HG02870 (cell line): Measurements from ENCODE around the gene PLEKHA7.

Source experiments
- ATAC-seq: cut with Tn5 transposase; IDR thresholded peaks from one replicate; pipeline ENCODE4 v1.9.1; 2021; ENCODE audit warnings: mild to moderate bottlenecking, moderate library complexity; ENCODE audit not compliant: unreplicated experiment

Gene PLEKHA7

DNA sequence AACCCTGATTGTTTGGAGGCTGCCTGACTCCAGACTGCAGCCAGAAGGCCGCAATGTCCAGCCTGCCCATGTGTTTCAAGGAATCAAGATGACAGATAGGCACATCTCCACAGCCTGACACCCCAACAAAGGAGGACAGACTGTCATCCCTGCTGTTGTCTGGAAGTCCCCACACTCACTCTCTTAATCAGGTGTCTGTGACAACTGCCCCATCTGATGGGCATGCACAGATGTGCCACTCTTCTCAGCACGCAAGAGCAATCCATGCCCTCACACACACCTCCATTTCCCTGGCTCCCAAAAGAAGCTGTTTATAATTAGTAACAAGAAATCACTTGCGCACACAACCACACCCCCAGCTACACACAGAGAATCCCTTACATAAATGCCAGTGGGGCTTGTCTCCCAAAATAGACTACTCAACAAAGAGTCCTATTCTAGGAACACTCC lies 158.2 kb downstream of the PLEKHA7 start:
- ATAC-seq, result no peak

DNA sequence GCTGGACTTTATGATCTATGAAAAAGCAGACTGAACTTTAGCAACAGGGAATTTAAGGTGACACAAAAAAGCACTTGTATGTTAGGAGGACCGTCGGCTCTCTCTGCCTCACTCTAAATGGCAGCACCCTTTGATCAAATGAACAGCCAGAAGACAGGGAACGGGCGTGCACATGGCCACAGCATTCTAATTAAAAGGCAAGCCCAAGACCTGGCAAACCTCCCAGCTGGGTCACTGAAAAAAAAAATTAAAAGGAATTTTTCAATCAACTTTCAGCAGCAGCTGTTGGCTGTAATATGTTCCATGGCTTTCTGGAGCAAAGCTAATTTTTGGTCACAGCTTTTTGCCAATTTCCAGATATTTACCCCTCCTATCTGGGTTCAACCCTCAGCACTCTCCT lies 159.2 kb downstream of the PLEKHA7 start:
- no peak for ATAC-seq

DNA sequence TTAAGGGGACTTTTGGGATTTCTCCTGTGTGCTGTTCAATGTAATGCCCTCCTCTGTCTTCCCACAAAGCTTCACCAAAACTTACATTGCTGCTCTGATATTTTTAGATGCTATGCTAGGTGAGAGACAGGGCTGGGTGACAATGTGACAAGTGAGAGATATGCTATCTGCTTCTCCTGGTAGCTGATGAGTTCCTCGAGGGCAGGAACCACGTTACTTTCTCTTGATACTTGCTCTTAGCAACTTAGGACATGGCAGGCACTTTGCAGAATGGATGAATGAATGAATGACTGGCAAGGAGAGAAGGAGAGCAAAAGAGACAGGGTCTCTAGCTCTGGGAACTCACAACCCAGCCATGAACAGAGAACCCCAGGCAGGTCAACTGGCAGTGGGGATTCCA lies 160.4 kb downstream of the PLEKHA7 start:
- ATAC-seq, result no peak

DNA sequence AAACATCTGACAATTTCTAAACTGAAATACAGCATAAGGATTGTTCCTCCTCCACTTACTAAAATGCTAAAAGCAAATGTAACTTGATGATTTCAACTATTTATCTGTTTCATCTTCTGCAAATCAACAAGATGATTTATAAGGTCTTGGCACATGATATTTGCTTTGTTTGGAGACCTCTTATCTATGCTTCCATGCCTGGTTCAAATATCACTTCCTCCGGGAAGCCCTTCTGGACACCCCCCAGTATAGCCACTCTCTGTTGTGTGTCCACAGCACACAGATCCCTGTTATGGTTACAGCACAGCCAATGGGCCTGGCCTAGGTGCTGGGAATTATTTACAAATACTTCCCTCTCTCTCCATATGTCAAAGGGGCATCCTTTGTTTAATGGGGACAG lies 160.9 kb downstream of the PLEKHA7 start:
- no peak for ATAC-seq

DNA sequence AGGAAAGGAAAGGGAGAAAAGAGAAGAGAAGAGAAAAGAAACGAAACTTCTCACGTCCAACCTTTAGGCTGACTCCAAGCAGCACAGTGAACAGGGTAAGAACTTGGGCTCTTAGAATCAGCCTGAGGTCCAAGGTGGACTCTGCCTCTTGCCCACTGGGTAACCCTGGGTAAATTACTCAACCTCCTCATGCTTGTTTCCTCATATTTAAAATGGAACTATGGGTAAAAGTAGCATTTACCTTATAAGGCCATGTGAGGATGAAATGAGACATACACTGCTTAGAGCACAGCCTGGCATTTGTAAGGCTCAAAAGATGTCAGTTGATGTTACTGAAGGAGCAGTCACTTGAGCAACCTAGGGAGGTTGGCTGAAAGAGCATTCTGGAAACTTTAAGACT lies 167.9 kb downstream of the PLEKHA7 start:
- no peak for ATAC-seq

DNA sequence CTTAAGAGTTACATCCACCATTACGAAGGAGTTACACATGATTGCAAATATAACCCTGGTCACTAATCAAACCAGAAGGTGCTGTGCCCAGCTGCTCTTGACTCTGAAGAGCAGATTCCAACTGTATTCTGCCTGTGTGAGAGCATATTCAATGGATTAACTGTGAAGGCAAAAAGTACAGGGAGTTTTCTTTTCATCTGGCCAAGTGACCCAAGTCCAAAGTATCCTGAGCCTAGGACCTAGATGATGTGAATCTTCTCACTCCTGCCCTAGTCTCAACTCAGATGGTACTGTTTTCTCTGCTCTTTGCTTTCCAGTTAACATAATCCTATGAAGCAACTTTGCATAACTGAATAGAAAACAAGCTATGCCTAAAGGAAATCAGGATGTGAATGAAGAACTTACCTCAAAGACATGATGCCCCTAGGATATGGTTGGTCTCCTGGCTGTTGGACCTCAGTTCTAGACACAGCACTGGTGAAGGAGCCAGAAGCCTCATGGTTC lies 169.9 kb downstream of the PLEKHA7 start:
- ATAC-seq, result no peak

DNA sequence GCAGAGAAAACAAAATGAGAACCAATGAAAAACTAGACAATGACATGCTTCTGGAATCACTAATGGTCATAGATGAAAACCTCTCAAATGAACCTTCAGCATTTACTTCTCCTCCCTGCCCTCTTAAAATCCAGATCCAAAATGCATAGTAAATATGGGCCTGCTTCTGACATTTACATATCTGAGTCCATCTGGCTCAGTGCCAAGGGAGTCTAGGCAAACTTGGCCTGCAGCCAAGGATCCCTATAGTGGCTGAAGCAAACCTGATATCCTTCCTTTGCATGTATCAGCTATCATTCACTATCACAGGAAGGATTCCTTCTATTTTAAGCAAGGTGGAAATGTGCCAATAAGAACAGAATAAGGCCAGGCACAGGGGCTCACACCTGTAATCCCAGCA lies 170.9 kb downstream of the PLEKHA7 start:
- ATAC-seq, result no peak

DNA sequence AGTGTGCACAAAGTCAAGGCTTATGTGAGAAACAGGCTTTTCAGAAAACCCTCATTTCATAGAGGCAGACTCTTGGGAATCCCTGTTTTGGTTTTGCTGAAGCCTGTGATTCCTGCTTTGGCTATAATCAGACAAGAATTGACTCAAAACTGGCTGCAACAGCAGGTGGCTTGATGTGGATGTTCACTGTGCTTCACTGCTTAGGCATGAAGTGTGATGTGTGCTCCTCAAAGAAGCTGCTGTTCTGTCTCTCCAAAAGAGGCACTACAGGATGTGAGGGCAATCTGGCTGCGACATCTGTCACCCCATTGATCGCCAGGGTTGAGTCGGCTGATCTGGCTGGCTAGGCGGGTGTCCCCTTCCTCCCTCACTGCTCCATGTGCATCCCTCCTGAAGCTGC lies 172.2 kb downstream of the PLEKHA7 start:
- ATAC-seq, result peak; percentile 90

DNA sequence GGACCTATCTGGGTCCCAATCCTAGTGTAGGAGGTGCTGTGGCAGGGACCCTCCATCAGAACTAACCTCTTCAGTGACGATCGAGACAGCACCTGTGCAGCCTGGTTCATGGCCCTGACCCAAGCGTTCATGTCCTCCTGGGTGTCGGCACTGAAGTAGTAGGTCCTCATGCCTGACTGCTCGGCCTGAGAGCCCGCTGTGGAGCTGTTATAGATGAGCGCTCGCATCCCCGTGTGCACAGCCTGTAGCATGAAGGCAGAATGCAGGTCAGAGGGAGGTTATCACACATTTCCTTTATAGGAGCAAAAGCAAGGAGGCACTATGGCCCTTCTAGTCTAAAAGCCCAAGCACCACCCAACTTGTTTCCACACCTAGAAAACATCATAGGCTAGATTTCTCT lies 172.7 kb downstream of the PLEKHA7 start:
- peak; percentile 20 for ATAC-seq

DNA sequence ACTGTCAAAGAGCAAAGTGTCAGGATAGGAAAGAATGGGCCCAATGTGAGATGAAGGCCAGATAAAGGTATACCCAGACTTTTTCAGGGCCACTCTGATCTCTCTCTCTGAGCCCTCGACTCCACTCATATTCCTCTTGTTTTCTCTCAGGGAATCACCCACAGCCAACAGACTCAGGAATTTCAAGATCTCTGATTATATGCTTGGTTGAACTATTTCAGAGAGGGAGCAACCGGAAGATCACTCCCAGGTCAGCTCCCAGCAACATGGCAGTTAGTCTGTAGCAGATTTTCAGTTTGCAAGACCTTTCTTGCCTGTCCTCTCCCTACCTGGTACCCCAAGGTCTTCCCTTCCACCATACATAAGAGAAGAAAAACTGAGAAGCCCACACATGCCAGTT lies 173.3 kb downstream of the PLEKHA7 start:
- ATAC-seq, result no peak

DNA sequence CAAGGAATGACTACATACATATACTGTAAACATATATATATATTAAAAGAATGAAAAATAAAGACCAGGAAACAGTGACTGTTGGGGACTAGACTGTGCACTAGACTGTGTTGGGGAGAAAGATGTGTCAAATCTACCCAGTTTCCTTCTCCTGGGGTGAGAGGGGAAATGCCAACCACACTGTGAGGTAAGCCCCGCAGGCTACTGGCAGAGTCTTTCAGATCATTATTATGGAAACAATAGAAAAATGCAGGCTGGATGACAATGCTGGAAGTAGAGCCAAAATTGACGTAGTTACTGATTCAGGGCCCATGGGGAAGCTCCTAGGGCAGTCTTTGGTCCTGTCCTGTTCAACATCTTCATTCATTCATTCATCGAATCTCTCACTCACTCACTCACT lies 174.4 kb downstream of the PLEKHA7 start:
- no peak for ATAC-seq

DNA sequence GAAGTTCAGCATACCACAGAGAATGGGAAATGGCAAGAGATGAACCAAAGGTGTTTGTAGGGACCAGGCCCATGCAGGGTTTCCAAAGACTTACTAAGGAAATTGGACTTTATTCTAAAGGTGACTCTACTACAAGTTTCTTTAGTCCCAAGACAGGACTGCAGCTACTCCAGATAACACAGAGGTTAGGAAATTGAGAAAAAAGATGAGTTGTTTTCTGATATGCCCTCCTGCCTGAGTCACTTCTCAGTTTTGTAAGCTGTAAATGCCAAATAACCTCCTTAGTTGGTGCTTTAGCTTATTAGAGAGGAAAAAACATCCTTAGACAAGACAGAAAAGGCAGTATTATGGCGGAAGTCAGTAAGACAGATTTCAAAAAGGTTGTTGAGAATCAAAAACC lies 179.8 kb downstream of the PLEKHA7 start:
- ATAC-seq, result no peak

DNA sequence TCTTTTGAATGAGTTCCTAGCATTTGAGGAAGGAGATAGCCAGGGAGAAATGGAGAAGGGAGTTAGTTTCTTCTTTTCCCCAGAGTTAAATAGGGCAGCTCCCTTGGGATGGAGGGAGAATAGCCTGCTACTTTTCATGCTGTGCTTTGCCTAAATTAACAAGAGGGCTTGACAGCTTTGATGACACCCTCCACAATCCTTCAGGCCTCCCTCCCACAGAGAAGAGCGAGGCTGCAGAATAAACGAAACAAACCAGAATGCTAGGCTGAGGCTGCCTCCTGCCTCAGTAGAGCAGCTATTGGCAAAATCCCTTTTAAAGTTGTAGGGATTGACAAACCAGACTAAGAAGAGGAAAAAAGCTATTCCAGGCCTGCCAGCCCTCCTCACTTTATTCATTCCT lies 181.2 kb downstream of the PLEKHA7 start:
- no peak for ATAC-seq

DNA sequence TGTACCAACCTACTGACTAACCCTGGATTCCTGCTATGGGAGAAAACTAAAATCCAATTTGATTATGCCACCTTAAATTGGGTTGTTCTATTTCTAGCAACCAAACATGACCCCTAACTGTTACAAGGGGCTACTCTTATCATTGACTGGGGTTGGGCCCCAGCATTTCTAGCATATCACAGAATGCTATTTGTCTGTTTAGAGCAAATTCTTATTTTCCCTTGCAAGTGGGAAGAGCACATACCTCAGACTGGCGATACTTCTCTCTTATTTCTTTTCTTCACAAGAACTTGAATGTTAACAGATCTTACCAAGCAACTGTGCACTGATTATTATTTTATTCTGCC lies 182.0 kb downstream of the PLEKHA7 start:
- no peak for ATAC-seq

DNA sequence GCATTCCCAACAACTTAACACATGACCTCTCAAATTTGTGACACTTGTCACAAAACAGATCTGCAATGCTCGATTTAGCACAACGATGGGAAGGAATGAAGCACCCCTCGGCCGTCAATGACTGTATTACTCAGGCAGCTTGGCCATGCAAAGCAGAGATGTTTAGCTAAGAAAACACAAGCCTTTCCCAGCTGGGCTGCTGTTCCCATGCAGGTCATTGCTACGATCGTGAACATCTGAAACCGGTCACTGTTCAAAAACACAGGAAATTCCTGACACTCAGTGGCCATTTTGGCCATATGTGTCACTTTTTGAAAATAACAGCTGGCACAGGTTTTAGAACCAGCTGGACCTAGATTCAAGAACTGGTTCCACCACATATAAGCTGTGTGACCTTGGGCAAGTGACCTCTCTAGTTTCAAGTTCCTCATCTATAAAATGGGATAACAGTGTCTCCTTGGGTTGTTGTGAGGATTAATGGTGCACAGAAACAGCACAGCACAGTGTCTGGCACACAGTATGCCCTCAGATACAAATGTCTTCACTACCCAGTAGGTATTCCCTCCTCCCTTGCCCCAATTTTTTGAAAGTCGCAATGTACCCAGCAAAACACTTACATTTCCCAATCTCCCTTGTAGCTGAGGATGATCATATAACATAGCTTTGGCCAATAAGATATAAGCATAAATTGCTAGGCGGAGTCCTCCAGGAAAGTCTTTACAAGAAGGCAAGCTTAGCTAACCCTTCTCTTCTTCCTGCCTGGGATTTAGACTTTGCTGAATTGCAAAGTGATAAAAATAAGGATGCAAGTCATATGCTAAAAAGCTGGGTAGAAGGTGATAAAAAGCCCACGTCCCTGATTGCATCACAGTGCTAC lies 182.7 kb downstream of the PLEKHA7 start:
- no peak for ATAC-seq

DNA sequence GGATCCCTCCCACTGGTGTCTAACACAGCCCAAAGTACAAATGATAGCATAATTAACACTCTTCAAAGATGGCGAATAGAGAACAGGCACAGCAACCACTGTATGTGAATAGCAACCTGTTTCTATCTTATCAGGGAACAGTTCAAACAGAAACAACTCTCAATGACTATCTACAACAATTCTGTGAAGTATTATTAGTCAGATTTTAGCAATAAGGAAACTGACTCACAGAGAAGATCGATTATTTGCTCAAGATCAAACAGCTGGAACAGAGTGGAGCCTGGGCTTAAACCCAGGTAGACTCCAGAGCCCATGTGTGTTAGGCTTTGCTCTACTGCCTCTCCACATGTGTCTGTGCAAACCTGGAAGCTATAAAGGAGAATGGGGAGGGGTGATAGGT lies 187.1 kb downstream of the PLEKHA7 start:
- no peak for ATAC-seq

DNA sequence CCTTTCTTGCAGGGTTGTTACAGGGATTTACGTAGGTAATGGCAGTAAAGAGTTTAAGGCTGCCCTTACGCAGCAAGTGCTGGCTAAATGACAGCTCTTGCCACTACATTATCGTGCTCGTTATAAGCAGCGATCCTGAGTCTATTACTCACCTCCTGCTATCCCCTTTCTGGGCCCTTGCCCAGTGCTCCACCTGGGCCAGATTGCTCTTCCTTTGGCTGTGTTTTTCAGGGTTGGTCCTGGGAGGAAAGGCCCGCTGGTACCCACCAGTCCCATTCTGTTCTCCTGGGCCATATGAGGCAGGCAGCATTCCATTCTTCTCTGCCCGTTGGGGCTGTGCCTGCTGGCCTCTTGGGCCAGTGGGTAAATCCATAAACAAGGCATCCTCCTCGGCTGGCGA lies 188.2 kb downstream of the PLEKHA7 start:
- ATAC-seq, result no peak

DNA sequence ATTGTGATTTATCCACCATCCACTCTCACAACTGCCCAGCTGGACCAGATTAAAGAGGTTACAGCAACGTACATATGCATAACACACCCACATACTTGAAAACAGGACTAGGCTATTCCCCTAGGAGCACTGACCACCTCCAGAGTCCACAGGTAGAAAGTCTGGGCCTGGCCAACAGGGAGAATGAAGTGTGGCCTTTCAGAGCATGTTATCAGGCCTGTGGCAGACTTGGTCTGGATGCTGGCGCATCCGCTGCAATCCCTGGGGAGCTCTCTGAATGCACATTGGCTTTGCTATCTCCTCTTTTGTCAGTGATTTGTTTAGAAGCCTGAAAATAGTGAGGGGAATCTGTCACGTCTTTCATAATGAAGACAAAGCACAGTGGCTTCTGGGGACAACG lies 189.1 kb downstream of the PLEKHA7 start:
- ATAC-seq, result no peak

DNA sequence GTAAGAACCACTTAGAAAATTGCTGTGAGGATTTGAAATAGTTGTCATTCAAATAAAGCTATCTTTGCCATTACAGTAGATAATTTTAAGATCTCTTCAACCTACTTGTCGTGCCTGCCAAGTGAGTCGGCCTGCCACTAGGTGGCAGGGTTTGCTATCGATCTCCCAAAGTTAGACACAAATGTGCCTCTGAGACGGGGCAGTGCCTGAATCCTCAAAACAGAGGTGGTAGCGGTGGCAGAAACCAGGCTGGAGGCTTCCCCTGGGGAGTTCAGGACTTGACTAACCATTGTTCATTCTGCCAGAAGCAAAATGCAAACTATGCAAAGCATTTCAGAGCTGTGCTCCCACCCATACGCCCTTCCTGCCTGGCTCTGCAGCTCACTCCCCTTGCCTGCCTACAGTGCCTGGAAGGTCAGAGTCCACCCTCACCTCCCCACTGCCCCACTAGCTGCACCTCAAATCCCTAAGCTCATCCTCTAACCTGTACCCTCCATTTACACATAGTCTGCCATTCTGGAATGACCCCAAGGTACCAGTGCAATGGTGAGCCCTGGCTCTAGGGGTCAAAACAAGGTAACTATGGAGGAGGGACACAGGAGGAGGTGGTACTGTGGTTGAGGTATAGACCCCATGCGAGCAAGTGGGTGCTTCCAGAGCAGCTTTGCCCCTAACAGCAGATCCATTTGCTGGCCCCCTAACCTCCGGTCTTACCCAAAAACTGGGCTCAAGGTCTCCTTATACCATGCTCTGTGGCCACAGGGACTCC lies 193.7 kb downstream of the PLEKHA7 start:
- ATAC-seq, result peak; percentile 78

DNA sequence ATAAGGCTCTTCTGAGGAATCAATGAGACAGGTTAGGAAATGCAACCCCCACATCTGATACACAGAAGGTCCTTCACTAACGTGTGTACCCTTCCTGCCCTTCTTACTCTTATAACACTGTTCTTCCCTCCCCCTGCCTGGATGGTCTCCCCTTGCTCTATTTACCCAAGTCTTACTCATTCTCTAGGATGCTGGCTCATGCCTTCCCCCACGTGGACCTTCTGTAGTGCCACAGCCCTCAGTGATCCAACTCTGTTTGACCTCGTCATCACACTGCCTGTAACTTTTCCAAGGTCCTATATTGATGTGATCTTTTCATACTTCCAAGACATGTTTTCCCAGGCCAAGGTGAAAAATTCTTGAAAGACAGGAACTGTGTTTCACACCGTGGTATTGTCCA lies 195.9 kb downstream of the PLEKHA7 start:
- no peak for ATAC-seq

DNA sequence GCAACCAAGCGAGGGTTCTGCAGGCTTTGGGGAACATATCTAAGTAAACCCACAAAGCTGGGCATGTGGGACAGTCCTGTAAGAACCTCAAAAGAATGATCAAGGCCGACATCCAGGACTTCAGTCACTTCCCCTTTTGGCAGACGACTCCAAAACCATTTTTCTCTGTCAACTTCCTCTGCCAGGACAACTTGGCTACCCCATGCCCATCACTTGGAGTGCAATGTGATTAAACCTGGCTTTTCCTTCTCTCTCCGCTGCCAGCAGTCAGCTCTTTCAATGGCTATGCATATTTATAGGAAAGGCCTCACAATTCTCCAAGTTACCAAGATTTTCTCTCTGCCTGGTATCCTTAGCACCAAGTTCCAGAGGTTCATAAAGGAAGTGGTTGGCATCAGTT lies 196.9 kb downstream of the PLEKHA7 start:
- no peak for ATAC-seq
